A549 (cell line): ENCODE data around the gene MTF1.

ENCODE experiments used
- CTCF ChIP-seq: fragments of >200 bp; sonication (Bioruptor Twin); formaldehyde crosslinking; IDR thresholded peaks from 3 replicates; pipeline ENCODE4 v1.5.1; 2016
- MAFK ChIP-seq: fragments of 450-650 bp; IDR thresholded peaks from 2 replicates; pipeline ENCODE4 v1.6.1; 2014; ENCODE audit not compliant: partially characterized antibody
- POLR2A ChIP-seq: IDR thresholded peaks from 2 replicates; pipeline ENCODE4 v1.6.1; 2012; ENCODE audit warnings: mild to moderate bottlenecking, low read length
- RNF2 ChIP-seq: fragments of 200-600 bp; sonication (generic); IDR thresholded peaks from 2 replicates; pipeline ENCODE4 v1.6.1; 2016; ENCODE audit warnings: low read depth, mild to moderate bottlenecking, antibody characterized with exemption, moderate library complexity, borderline replicate concordance

DNA sequence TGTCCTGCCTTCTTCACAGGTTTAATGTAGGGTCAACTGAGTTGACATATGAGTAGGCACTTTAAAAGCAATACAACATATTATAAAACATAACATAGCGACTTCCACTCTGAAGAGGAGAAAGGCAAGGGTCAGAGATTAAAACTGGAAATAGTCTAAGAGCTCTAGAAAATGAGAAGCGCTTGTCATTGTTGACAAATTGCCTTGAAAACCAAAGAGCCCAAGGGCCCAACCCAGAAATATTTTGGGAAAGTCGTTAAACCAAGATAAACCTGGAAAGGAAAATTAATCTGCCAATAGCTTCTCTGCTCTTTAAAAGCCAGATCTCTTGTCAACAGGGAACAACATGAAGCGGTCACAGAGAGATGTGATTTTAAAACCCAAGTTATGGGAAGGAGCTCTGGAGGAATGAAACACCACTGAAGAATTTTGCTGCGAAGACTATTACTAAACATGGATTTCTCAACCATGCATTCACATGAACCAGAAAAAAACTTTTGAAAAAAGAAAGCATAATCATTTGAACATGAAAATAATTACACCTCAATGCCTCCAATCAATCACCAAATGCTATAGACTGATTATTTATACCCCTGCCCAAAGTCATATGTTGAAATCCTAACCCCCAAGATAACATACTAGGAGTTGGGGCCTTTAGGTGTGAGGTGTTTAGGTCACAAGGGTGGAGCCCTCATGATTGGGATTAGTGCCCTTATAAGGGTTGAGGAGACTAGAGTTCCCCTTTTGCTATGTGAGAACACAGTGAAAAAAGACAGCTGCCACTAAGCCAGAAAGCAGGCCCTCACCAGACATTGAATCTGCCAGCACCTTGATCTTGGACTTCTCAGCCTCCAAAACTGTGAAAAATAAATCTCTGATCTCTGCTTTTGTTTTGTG is 33.0 kb upstream of the MTF1 start:
- TF ChIP-seq CTCF (no peak), POLR2A (no peak), MAFK (no peak), RNF2 (no peak)
